Ectodermal cell (in vitro differentiated cells): ENCODE results near the gene SLC7A4.

Experiments used
- H3K27ac ChIP-seq: 2 replicates; pipeline ENCODE4 v1.7.0; 2013; ENCODE audit warnings: mild to moderate bottlenecking, low read depth, low read length; ENCODE audit not compliant: insufficient read depth, poor library complexity, severe bottlenecking
- H3K27me3 ChIP-seq: 2 replicates; pipeline ENCODE4 v1.7.0; 2013; ENCODE audit warnings: mild to moderate bottlenecking, low read length; ENCODE audit not compliant: insufficient read depth, control insufficient read depth, poor library complexity, severe bottlenecking
- H3K36me3 ChIP-seq: one replicate; pipeline ENCODE4 v1.7.0; 2013; ENCODE audit warnings: low read length; ENCODE audit not compliant: control insufficient read depth, insufficient read depth
- H3K4me1 ChIP-seq: one replicate; pipeline ENCODE4 v1.7.0; 2013; ENCODE audit warnings: low read length; ENCODE audit not compliant: control insufficient read depth, insufficient read depth
- H3K4me3 ChIP-seq: 2 replicates; pipeline ENCODE4 v1.7.0; 2013; ENCODE audit warnings: low read depth, low read length, control low read depth; ENCODE audit not compliant: insufficient read depth
- H3K9me3 ChIP-seq: 2 replicates; pipeline ENCODE4 v1.7.0; 2013; ENCODE audit warnings: mild to moderate bottlenecking, low read length, moderate library complexity; ENCODE audit not compliant: control insufficient read depth
- WGBS, 2 experiments: methylation state at CpG; one replicate each; pipeline ENCODE4 v1.1.7; 2013; ENCODE audit warnings: missing lambda C conversion rate in 2 of 2; 5-methylcytosine and 5-hydroxymethylcytosine counted together

Gene SLC7A4

DNA sequence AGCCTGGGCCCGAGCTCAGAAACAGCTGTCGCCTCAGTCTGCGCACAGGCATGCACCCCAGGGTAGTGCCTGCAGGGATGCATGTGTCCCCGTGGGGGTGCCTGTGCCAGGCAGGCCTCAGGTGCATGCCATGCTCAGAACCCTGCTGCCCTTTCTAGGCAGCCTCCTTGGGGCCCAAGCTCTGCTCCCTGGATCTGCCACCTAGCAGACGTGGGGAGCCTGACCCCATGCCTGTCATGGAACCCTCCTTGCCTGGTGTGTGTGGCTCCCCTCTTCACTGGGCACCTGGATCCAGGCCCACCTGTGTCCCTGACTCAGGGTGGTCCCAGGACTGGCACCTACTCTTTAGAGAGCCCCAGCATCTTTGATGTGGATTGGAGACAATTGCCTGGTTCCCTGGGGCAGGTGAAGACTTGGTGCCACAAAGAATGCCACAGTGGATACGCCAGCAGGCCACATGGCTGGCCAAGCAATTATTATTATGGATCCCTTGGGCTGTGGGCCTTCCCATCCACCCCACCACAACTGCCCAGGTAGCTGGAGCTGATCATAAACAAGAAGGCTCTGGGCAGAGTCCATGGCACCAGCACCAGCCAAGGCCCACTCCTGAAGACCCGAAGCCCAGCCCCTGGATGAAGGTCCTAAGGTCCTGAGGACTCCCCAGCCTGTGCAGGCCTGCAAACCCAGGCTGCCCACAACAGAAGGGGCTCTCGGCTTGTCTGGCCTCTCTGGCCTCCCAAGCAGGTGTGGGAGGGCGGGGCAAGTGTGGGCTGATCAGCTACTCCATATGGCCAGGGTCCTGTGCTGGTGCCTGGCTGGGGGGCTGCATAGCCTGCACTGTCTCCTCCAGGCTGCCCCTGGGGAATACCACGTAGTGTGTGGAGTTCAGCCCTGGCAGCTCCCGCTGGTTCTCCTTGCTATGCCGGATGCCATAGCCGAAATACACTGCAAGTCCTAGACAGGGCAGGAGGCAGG lies 3.8 kb downstream of the SLC7A4 start:
- peaks cover 34% of the 10 kb centered on the region for H3K27me3 ChIP-seq
- H3K9me3 ChIP-seq = no peaks in the 10 kb centered on the region
- H3K4me1 ChIP-seq = peaks cover 17% of the 10 kb centered on the region
- no peaks in the 10 kb centered on the region for H3K36me3 ChIP-seq
- no peak overlapping the region for H3K27ac ChIP-seq
- no peak overlapping the region for H3K4me3 ChIP-seq
- WGBS, 2 experiments = 93% methylated on average over 13 of the region's 13 CpGs

DNA sequence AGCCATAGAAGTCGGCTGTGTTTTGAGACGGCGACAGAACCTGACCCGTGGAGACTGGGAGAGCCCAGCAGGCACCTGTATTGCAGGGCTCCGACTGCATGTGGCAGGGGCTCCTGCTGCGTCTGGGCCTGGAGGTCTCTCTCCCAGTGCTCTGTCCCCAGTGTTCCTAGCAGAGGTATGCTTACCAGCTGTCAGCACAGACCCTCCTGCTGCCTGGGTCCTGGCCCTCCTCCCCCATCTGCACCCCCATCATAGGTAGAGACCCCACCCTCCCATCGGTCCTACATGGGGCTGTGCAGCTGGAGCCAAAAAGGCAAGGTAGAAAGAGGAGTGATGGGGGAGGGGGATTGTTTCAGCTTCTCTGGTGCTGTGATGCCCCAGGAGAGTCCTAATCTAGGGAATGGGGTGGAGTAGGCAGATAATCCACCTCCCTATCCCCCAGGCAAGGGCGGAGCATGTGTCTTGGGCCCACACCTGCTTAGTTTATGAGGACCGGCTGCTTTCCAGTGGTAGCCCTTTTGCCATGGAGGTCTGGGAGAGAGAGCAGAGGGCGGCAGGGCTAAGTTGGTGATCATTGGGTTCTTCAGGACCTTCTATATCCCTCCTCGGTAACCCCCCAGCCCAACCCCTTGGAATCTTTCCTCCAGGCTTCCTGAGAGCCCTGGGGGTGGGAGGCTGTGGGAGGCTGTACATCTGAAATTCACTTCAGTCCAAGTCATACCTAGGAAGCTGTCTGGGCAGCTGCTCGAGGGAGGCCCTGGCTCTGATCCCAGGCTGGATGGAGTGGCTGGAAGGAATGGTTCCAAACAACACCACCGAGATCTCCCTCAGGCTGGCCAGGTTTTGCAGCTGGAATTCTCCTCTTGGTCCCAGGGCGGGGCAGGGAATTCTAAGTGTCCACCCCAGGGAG lies 5.3 kb downstream of the SLC7A4 start:
- H3K27me3 ChIP-seq = peaks cover 18% of the 10 kb centered on the region
- H3K9me3 ChIP-seq = no peaks in the 10 kb centered on the region
- 86 to 90% methylated on average over 13 to 14 of the region's 14 CpGs for WGBS, 2 experiments
- no peak overlapping the region for H3K4me3 ChIP-seq
- H3K4me1 ChIP-seq = peaks cover 3% of the 10 kb centered on the region
- H3K27ac ChIP-seq = no peak overlapping the region
- H3K36me3 ChIP-seq = no peaks in the 10 kb centered on the region

GRCh38 chr22:21025763-21026755 lies 6.3 kb downstream of the SLC7A4 start:
- H3K4me1 ChIP-seq = no peaks in the 10 kb centered on the region
- no peak overlapping the region for H3K4me3 ChIP-seq
- no peak overlapping the region for H3K27ac ChIP-seq
- H3K9me3 ChIP-seq = no peaks in the 10 kb centered on the region
- 92 to 93% methylated on average over 27 of the region's 27 CpGs for WGBS, 2 experiments
- no peaks in the 10 kb centered on the region for H3K36me3 ChIP-seq
- H3K27me3 ChIP-seq = peaks cover 9% of the 10 kb centered on the region

GRCh38 chr22:21025266-21025665 lies 7.1 kb downstream of the SLC7A4 start:
- WGBS, 2 experiments = 78% methylated on average over 8 of the region's 8 CpGs
- Histone ChIP-seq H3K27me3 (peaks cover under 1% of the 10 kb centered on the region), H3K4me1 (no peaks in the 10 kb centered on the region), H3K9me3 (no peaks in the 10 kb centered on the region), H3K36me3 (no peaks in the 10 kb centered on the region), H3K27ac (no peak overlapping the region), H3K4me3 (no peak overlapping the region)

- H3K27me3 ChIP-seq = no peaks in the 10 kb centered on the region
- H3K4me3 ChIP-seq = no peak overlapping the region
- H3K4me1 ChIP-seq = no peaks in the 10 kb centered on the region
- no peaks in the 10 kb centered on the region for H3K36me3 ChIP-seq
- no peak overlapping the region for H3K27ac ChIP-seq
- H3K9me3 ChIP-seq = no peaks in the 10 kb centered on the region
- 93 to 94% methylated on average over 13 of the region's 13 CpGs for WGBS, 2 experiments
Measured at GRCh38 chr22:21022955-21023614, 9.3 kb downstream of the SLC7A4 start.

DNA sequence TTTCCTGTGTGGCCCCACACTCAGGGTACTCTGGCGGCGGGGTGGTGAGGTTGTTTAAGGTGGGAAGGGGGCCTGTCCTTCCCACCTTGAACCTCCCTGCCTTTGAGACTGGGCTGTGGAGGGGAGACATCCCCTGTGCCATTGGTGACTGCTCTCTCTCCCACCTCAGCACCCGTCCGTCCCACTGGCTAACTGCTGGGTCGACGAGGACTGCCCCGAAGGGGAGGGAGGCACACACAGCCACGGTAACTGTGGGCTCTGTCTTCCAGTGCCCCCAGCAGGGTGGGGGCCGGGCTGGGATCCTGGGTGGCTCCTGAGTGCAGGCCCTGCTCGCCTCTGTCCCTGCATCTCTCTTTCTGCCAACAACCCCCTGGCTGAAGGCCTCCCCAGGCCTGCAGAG lies 9.9 kb downstream of the SLC7A4 start:
- Histone ChIP-seq H3K27me3 (no peaks in the 10 kb centered on the region), H3K9me3 (no peaks in the 10 kb centered on the region), H3K4me3 (no peak overlapping the region), H3K27ac (no peak overlapping the region), H3K36me3 (no peaks in the 10 kb centered on the region), H3K4me1 (no peaks in the 10 kb centered on the region)
- WGBS, 2 experiments = 86 to 87% methylated on average over 10 of the region's 10 CpGs

DNA sequence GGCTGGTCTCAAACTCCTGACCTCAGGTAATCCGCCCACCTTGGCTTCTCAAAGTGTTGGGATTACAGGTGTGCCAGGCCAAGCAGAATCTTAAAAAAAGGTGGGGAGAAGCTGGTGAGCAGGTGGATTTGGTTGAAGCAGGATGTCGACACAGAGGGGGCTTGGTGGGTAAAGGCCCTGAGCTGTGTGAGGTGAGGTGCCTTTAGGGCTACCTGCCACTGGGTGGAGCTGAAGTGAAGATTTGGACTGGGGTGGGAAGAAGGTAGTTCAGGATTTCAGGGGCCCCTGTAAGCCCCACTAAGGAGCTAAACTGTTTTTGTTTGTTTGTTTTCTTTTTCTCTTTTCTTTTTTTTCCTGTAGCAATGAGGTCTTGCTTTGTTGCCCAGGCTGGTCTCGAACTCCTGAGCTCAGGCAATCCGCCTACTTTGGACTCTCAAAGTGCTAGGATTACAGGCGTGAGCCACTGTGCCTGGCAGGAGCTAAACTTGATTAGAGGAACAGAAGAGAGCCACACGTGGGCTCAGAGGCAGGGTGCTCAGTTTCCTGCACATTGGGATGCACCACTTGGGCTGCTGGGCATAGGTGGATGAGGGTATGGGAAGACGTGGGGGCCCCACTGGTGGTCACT lies 11.4 kb downstream of the SLC7A4 start:
- peaks cover 3% of the 10 kb centered on the region for H3K4me1 ChIP-seq
- H3K9me3 ChIP-seq = no peaks in the 10 kb centered on the region
- H3K27ac ChIP-seq = no peak overlapping the region
- H3K36me3 ChIP-seq = no peaks in the 10 kb centered on the region
- WGBS, 2 experiments = 74 to 78% methylated on average over 7 of the region's 7 CpGs
- H3K27me3 ChIP-seq = no peaks in the 10 kb centered on the region
- no peak overlapping the region for H3K4me3 ChIP-seq

DNA sequence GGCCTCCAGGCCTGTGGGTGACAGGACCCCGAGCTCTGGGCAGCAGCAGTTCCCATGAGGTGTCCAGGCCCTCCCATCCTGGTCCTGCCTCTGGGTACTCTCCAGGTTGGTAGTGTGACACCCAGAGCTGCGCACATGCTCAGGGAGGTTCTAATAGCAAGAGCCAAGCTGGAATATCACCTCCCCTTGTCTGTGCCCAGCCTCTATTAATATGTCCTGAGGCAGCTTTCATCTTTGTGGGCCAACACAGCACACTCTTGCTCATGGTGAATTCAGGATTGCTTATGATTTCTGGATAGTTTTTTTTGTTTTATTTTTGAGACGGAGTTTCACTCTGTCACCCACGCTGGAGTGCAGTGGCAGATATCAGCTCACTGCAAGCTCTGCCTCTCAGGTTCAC lies 14.0 kb downstream of the SLC7A4 start:
- Histone ChIP-seq H3K4me1 (peaks cover 20% of the 10 kb centered on the region), H3K27me3 (no peaks in the 10 kb centered on the region), H3K36me3 (no peaks in the 10 kb centered on the region), H3K4me3 (no peak overlapping the region), H3K9me3 (no peaks in the 10 kb centered on the region), H3K27ac (no peak overlapping the region)
- WGBS, 2 experiments = 93 to 94% methylated on average over 4 of the region's 4 CpGs
